EL (cell line): Measurements from ENCODE around the gene THRAP3.

ENCODE experiments used
- DNase-seq: peaks from one replicate; pipeline ENCODE4 v3.0.0-alpha.2; 2016

Gene THRAP3

DNA sequence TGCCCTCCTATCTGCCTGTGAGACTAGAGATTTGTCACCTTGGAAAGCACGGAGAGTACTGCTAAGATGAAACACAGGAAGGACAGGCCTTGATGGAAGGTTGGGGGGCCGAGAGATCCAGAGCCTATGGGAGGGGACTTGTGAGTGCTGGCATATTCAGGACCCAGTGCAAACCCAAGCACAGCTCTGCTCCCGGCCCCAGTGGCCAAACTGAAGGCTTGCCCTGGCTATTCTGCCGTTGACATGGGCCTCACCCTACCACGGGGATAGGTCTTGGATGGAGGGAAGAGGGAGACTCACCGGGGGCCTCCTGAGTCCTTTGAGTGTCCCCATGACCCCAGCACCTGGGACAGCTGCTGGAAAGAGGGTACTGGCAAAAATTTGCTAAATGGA lies 103.8 kb downstream of the THRAP3 start:
- no peak for DNase-seq

DNA sequence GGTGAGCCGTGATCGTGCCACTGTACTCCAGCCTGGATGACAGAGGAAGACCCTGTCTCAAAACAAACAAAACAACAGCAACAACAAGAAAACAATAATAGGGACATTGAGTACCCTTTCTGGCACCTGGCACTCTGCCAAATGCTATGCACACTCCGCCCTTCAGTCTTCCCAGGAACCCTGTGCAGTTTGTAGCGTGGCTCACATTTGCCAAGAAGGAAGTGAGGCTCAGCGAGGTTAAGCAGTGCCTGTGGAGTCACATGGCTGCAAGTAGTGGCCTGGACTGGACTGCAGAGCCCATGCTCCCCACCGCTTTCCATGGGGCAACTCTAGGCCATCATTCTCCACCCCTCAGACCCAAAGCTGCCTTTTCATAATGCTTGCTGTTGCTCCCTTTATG lies 104.5 kb downstream of the THRAP3 start:
- no peak for DNase-seq

DNA sequence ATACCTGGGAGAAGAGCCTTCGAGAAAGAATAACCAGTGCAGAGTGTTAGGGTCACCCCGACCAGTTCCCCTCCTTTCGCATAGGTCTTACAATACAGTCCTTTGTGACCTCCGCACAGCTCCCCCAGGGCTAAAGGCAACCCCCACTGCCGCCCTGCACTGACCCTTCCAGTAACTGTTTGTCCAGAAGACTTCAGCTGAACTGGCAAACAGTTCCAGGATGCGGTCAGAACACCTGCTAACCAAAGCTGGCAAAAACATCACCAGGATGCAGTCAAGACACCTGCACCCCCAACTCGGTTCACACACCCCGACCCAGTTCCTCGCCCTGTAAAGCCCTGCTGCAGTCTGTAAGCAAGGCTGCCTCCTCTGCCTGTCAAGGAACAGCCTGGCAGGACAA lies 105.6 kb downstream of the THRAP3 start:
- DNase-seq = no peak

DNA sequence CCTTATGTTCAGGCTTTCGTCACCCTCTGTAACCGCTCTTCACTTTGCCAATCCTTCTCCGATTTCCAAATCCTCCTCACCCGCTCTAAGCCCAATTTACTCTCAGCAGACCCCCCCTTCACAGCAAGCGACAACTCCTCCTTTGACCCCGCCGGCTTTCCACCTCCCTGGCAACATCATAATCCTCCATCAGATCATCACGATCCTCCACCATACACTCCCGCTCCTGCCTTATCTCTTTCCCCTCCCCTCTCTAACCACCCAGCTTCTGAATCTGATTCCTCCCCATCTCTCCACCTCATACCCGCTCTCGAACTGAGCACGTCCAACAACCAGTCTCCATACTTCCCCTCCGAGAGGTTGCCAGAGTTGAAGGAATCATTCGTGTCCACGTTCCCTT lies 106.7 kb downstream of the THRAP3 start:
- no peak for DNase-seq

DNA sequence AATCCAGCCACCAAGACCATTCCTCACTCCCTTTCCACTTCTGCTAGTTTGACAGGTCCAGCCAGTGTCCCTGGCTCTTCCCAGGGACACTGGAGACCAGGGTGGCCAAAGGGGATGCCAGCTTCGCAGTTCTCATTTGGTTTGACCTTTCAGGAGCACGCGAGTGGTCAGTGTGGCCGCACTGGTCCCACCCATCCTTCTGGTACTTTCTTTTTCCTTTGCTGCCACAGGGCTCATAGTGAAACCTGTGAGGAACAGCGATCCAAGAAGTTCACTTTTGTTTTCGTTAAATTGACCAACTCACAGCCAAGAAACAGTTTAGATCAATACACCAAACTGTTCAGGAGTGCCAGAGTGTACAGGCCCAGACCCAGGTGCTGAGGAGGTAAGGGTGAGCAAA lies 113.6 kb downstream of the THRAP3 start:
- no peak for DNase-seq

DNA sequence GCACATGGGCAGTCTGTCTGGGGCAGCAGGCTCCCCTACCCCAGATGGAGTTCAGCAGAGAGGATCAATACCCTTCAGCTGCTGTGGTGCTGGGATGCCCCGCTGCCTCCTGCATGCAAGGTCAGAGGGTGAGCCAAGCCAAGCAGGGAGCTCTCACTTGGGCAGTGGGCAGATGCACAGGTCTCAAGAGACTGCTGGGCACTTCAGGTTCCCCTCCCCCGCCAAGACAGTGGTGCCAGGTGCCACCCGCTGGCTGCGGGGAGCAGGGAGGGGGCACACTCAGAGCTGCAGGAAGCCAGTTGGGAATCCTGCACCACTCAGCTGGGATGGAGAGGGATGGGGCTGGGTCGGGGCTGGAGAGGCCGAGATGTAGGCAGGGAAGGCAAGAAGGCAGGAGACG lies 115.0 kb downstream of the THRAP3 start:
- DNase-seq = no peak

DNA sequence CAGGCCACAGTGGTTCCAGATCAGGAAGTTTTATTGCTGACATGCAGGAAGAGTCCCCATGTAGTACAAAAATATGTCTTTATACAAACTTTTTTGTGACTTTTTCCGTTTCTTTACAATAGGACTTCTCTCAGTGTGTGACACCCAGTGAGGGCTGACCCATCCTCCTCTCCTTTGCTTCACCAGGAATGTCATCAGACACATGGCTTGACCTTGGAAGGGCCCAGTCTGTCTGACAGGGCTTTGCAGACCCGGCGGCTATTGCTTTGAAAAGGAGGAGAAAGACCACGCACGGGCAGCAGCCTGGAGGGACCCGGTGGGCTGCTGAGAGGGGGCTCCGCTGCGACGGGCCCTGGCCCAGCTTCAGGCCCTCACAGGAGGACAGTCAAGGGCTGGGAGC lies 115.4 kb downstream of the THRAP3 start:
- DNase-seq = no peak

DNA sequence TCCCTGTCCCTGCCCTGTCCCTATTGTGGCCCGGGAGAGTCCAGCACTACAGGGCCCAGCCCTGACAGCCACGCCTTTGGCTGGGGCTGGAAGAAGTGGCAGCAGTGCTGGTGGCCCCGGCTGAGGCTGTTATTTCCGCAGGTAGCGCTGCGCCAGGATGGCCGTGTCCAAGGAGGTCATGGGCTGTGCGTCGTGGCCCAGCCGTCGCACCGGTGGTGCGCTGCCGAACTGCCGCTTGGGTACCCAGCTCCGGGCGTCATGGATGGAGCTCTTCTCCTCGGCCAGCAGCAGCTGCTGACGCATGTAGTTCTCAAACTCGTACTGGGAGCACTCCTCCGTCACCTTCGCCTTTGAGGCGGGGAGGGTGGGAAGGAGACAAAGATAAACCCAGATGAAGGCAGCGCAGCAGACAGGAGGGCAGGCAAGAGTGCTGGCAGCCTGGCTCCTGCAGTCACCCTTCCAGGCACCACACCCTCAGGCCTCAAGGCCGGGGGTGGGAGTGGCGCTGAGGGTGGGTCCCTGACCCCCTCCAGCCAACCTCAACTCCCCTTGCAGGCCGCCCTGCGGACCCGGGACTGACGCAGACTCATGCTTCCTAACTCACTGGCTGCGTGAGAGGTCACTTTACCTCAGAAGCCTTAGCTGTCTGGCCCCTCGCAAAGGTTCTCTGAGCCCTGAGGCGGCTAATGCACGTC lies 117.5 kb downstream of the THRAP3 start:
- DNase-seq = no peak

DNA sequence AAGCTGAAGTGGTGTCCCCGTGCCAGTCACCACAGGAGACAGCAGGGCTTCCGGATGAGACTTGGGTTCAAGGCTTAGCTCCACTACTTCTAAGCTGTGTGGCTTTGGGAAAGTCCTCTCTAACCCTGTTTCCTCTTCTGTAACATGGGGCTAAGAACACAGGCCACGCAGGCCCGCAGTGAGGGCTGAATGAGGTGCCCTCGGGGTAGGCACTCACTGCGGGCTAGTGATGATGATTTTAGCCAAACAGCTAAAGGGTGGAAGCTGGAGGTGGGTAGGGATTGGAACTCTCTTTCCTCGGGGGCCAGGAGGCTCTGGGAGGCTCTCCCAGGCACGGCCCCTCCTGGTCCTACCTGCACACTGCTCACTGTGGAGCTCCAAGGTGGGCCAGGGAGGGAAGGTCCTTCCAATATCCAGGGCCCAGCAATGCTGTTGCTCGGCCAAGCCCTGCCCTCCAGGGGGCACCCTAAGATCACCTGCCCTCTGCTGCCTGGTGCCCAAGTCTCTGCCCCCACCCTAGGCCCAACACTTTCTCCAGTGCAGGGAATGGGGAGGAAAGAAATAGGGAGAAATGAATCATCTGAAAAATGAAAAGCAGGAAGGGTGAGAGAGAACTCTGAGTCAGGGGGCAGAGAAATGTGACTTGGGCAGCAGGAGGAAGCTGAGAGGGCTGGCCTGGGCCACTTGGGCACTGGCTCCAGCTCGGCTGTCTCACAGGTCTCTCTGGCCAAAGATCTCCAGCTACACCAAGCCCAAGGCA lies 118.4 kb downstream of the THRAP3 start:
- DNase-seq = peak; percentile 92

DNA sequence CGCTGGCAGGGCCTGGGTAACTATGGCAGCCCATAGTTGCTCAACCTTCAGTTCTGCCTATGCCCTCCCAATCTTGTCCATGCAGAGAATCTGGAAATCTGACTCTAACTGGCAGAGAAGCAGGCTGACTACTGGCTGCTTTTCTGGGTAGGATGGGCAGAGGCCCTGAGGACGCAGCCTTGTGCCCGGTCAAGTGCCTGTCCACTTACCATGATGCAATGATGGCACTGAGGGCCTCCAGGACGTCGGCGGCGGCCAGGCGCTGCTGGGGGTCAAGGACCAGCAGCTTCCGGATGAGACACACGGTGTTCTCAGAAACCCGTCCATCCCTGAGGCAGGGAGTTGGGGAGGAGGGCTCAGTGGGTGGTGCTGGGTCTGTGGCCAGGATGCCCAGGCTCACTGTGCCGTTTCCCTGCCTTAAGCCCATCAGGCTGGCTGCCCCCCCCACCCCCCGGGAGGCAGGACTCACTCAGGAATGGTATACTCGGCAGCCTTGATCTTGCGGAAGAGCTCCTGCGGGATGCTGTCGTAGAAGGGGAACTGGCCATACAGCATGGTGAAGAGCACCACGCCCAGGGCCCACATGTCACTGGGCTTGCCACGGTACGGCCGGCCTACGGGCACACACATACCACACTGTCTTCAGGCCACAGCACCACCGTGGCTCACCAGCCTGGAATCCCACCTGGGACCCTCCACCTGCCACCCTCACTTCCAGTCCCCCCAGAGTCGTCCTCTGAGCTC lies 119.6 kb downstream of the THRAP3 start:
- DNase-seq = no peak

DNA sequence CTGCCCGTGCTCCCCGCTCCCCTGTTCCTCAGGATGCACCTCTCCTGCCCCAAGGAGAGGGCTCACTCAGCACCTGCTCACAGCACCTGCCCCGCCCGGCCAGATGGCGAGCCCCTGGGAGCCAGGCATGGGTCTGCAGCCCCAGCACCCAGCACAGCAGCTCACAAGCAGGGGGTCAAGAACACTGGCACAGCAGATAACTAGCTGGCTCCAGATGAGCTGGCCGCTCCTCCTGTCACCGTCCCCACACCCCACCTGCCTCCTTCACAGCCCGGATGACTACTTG lies 120.1 kb downstream of the THRAP3 start:
- no peak for DNase-seq

DNA sequence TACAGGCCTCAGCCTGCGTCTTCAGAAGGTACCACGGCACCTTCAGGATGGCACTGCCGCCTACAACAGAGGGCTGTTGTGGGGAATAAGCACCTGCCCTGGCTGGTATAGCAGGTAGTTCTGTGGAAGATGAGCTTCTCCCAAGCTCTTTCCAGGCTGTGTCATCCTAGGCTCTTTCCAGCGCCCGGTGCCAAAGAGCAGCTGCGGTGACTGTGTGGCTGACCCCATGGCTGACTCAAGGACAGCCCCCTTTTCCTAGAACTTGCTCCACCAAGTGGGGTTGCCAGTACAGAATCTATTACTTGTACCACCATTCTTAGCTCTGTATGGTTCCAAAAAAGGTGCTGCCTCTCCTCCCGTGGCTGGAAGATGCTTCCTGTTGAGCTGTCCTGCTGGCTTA lies 121.1 kb downstream of the THRAP3 start:
- DNase-seq = no peak

DNA sequence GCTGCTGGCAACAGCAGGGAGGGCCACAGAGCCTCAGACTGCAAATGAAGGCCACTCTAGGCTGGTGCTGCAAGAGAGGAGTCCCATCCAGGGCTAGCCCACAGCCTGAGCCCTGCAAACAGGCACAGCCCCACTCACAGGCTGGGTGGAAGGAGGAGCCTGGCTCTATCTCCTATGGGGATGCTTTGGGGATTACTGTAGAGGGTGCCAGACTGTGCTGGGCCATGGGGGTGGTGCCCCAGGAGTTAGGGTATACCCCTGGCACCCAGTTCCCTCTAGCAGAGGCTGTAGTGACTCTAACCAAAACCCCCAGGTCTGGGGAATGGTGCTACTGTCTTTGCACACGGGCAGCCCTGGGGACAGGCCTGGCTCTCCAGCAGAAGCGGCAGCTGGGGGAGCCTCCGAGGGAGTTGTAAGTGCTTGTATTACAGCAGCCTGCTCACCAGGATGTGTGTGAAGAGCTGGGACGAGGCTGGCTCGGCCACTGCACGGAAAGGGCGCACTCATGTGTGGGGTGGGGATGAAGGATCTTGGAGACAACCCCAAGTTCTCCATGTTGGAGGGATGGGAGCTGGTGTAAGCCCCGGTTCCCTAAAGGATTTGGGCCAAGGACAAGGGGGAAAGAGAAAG lies 122.6 kb downstream of the THRAP3 start:
- DNase-seq = no peak

DNA sequence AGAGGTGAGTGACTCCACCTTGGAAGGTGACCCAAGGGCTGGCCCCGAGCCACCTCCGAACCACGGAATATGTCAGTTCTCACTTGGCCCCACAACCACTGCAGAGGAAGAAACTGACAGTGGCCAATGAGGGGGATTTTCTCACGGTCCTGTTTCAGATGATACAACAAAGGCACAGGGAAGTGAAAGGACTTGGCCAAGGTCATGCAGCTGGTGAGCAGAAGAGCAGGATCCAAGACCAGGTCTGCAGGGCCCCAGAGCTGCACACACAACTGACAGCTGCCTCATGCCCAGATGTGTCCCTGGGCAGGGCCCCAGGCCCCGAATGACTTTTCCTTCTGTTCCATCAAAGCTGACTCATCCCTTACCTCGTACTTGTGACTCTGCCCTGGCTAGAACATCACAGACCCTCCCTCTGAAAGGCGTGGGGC lies 125.0 kb downstream of the THRAP3 start:
- DNase-seq = peak; percentile 60

DNA sequence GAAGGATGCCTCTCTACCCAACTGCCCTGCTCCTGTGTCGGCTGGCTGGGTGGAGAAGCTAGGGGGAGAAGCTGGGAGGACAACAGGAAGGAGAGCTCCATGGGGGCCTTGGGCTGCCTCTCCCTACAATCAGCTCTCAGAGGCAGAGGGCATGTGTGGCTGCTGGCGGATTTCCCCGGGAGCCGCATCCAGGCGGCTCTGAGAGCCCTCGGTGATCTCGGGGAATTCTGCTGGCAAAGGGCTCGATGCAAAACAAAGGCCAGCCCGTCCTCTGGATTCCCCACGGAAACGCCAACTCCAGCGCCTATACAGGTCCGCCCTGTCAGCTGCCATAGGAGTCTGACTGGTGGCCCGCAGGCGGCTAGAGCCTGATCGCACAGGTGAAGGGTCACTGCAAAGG lies 125.6 kb downstream of the THRAP3 start:
- peak; percentile 29 for DNase-seq

DNA sequence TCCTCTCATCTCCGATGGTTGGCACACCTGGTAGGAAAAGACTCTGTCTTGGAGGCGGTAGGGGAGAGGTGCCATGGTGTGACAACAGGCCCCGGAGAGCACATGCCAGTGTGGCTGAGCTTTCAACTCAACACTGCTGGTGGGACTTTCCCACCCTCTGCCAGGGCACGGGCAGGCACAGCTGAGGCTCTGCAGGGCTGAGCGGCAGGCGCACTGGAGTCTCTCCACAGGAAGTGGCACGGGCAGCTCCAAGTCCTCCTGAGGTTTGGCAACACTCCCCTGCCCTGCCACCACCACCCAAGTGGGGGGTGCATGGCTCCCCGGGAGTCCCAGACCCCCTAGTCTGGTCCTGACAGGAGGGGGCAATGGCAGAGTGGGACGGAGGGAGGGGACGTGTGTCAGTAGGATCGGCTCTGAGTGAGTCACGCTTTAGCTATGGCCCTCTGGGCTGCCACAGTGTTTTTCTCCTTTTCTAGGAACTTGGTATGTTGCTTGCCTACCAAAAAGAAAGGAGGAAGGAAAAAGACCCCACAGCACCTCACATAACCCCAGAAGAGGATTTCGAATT lies 126.5 kb downstream of the THRAP3 start:
- peak; percentile 95 for DNase-seq

DNA sequence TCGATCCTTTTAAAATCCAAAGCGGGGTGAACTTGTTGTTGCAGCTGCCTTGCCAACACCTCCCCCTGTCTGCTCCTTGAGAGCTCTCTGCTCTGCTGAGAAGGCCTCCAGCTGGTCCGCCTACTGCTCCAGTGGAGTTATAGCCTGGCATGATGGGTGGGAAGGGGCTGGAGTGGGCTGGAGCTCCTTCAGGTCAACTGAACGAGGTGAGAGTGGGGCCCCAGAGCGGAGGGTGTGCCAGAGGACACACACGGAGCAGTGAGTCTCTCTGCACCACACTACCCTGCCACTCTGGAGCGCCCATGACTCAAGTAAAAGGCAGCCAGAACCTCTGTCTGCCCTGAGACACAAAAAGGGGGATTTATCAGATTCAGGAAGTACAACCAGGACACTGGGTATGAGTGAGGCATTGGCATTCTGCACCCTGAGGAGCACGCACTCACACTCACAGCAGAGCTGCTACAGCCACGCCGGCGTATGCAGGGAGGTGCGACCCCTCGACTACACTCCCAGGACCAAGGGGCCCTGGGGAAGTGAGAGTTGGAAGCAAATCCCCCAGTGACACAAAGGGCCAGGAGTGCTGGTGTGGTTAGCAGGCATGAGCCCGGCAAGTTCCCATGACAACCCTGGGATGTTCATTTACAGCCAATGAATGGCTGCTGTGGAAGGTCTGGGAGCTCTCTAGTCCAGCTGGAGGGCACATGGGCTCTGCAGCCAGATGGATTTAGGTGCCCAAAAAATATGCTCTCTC lies 127.2 kb downstream of the THRAP3 start:
- peak; percentile 96 for DNase-seq

DNA sequence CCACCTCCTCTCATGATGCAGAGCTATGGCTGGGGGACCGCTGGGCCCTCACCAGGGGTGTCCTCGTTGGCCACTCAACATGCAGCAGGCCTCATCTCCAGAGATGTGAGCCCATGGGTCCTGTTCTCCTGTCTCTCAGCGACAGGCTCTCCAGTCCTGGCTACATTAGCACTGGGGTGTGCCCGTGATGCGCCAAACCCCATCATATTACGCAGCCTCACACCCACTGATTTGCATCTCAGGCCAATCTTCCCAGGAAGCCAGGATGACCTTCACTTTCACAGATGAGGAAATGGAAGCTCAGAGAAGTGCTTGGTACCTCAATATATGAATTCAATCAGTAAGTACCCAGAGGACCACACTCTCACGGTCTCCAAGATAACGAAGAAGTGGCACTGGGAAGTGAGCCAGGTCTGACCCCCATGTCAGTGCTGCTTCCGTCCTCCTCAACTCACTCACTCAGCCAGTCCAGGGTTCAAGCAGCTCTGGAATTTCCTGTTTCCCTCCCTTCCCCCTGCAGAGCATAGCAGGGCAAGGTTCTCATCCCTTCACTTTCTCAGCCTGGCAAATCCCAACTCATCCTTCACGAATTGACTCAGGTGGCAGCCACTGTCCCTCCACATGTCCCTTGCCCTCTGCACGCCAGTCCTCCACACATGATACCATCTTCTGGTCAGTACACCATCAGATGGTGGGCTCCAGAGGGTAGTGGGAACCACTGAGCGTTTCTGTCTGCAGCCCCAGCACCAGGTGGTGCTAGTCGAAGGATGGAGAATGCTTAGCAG lies 128.1 kb downstream of the THRAP3 start:
- DNase-seq = peak; percentile 93

DNA sequence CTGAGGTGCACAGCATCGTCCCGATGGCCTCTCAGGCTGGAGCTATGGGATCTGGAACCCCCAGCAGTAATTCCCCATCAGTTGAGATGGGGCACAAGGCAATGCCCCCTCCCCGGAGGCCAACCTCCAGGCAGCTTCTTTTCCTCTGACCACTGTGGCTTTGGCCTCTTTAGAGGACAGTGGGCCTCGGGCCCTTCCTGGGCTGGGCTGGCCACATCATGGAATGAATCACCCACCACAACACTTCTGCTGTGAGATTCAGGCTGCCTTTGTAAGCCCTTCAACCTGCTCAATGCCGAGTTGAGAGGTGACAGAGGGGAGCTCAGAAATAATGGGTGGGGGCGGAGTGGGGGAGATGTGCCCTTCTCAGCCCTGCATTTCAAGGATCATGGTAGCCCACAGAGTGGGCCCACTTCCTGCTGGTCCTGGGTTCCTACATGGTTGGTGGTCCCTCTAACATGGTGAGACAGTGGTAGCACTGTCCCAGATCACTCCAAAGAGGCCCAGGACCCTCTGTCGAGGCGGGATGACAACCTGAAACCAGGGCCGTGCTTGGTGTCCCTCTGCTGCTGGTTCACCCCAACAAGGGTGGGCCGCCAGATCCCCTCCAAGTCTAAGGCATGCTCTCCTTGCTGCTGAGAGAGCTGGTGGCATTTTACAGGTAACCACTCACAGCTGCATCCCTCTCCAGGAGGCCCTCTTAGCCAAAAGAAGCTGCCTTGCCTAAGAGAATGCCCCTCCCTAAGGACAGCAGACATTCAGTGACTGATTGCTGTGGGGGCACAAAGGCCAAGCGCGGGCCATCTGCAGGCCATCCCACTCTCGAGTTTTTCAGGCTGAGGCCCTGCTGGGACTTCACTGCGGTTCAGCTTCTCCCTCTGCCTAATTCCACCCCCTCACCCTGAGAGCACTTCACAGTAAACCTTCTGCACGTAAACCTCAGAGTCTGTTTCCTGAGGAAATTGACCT lies 129.0 kb downstream of the THRAP3 start:
- DNase-seq = peak; percentile 89

DNA sequence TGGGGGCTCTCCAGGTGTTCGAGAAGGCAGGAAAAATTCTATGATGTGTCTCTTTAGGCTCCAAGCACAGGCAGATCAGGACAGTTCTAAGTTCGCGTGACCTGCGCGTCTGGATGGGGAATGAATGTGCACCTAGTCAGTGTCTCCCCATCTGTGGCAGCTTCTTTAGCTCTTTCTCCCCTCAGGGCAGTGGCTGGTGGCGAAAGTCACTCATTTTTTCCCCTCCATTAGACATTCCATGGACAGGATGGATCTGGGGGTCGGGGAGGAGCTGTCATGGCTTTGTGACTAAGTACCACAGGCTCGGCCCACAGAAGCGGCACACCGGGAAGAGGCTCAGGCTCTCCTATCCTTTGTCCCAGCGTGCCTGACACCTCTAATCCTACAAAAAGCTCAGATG lies 130.2 kb downstream of the THRAP3 start:
- no peak for DNase-seq
